ENCODE data around the gene LMO2.

Gene LMO2

GRCh38 chr11:33889296-33889695 is 2.6 kb downstream of the LMO2 start:
- Mint-ChIP-seq H3K4me3 (no peak overlapping the region), H3K36me3 (no peaks in the 10 kb centered on the region), H3K27me3 (peaks cover 80% of the 10 kb centered on the region), H3K27ac (no peak overlapping the region), H3K9me3 (peaks cover 4% of the 10 kb centered on the region), H3K4me1 (peaks cover 22% of the 10 kb centered on the region)
- no peak for DNase-seq
- CTCF ChIA-PET, result interaction anchor here (0.7 kb wide), 1 partner anchor 465 kb away, joined by 3 read pairs; no protein-coding TSS in a partner anchor

GRCh38 chr11:33887886-33888285 is 4.0 kb downstream of the LMO2 start:
- H3K9me3 Mint-ChIP-seq, result peaks cover 4% of the 10 kb centered on the region
- H3K27ac Mint-ChIP-seq, result no peak overlapping the region
- no peak overlapping the region for H3K4me3 Mint-ChIP-seq
- DNase-seq, result no peak
- H3K27me3 Mint-ChIP-seq, result peaks cover 80% of the 10 kb centered on the region
- CTCF ChIA-PET, result no interaction called here
- H3K4me1 Mint-ChIP-seq, result peaks cover 8% of the 10 kb centered on the region
- no peaks in the 10 kb centered on the region for H3K36me3 Mint-ChIP-seq

GRCh38 chr11:33885338-33886005 is 6.4 kb downstream of the LMO2 start:
- CTCF ChIA-PET, result no interaction called here
- Mint-ChIP-seq H3K36me3 (no peaks in the 10 kb centered on the region), H3K27ac (no peak overlapping the region), H3K4me1 (no peaks in the 10 kb centered on the region), H3K4me3 (no peak overlapping the region), H3K27me3 (peaks cover 80% of the 10 kb centered on the region), H3K9me3 (peaks cover 4% of the 10 kb centered on the region)
- DNase-seq, result no peak

DNA sequence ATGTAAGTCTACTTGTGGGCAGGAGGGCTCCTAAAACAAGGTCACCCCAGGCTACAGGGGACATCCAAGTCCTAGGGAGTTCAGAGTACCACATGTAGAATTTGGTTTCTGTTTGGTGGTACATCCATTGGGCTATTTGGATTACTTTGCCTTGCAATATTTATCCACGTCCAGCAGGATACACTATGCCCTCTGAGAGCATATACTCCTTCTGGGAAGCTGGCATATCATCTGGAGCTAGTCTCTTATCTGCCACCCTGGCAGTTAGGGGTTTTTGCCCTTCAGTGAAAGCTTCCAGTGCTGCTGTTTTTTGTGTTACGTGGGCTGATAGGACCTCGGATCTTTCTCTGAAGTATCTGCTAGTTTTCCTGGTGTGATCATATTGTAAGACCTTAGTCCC is 7.3 kb downstream of the LMO2 start:
- no peak overlapping the region for H3K27ac Mint-ChIP-seq
- no peak overlapping the region for H3K4me3 Mint-ChIP-seq
- H3K9me3 Mint-ChIP-seq, result peaks cover under 1% of the 10 kb centered on the region
- H3K36me3 Mint-ChIP-seq, result no peaks in the 10 kb centered on the region
- CTCF ChIA-PET, result no interaction called here
- H3K27me3 Mint-ChIP-seq, result peaks cover 80% of the 10 kb centered on the region
- H3K4me1 Mint-ChIP-seq, result no peaks in the 10 kb centered on the region
- no peak for DNase-seq

DNA sequence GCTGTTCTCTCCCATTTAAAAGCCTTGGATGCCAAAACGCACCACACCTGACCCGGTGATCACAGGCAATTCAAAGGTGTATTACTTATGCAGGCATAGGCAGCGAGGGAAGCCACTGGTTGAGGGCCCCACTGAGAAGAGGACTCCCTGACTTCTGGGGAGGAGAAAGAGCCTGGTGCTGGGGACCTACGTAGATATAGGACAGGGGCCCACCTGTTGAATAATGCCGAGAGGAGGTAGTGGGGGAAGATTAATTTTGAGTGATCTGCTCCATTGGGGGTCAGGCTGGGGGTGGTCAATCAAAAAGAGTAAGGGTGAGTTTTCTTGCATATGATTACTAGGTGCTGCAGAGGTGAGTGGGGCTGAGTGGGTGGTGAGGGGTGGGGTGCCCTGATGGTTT is 7.8 kb downstream of the LMO2 start:
- H3K9me3 Mint-ChIP-seq, result no peaks in the 10 kb centered on the region
- CTCF ChIA-PET, result no interaction called here
- no peaks in the 10 kb centered on the region for H3K4me1 Mint-ChIP-seq
- no peak for DNase-seq
- no peaks in the 10 kb centered on the region for H3K36me3 Mint-ChIP-seq
- H3K27me3 Mint-ChIP-seq, result peaks cover 79% of the 10 kb centered on the region
- H3K27ac Mint-ChIP-seq, result no peak overlapping the region
- no peak overlapping the region for H3K4me3 Mint-ChIP-seq

DNA sequence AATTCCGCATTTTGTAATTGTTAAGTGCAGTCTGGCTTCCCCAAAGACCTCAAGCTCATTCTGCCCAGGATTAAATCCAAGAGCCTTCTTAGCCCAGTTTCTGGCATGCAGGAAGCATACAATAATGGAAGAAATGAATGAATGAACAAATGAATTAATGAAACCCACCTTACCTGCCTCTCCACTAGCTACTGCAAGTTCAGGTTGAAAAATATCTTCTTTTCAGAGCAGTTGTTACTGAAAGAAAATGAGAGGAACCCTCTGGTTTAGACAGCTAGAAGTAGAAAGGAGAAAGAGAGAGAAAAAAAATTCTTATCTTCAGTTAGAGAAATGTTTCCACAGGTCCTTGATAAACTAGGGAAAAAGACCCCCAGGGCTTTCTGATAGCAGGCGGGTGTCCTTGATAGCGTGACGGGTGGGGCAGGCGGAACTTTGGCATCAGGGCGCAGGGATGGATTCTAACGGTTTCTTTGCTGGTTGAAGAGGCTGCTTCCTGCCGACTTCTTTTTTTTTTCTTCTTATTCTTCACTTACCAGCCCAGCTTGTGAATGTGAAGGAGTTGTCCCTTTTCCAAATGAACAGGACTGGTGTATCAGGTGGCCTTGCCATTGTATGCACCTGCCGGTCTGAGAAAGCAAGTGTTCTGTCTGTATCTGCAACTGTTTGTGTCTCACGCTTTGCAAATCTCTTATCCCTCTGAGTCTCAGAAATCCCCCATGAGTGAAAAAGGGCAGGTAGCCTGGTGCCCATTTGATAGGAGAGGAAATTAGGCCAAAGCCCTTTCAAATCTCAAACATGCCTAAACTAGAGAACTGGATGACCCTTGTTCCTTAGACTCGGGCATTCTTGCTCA is 10.0 kb downstream of the LMO2 start:
- Mint-ChIP-seq H3K4me3 (no peak overlapping the region), H3K9me3 (no peaks in the 10 kb centered on the region), H3K27ac (no peak overlapping the region), H3K27me3 (peaks cover 70% of the 10 kb centered on the region), H3K4me1 (no peaks in the 10 kb centered on the region), H3K36me3 (no peaks in the 10 kb centered on the region)
- DNase-seq, result no peak
- CTCF ChIA-PET, result no interaction called here

GRCh38 chr11:33880979-33881378 is 10.9 kb downstream of the LMO2 start:
- CTCF ChIA-PET, result interaction anchor here (1.0 kb wide), 1 partner anchor 23 kb away, joined by 5 read pairs; no protein-coding TSS in a partner anchor
- no peak overlapping the region for H3K4me3 Mint-ChIP-seq
- no peaks in the 10 kb centered on the region for H3K4me1 Mint-ChIP-seq
- no peak overlapping the region for H3K27ac Mint-ChIP-seq
- H3K27me3 Mint-ChIP-seq, result peaks cover 68% of the 10 kb centered on the region
- no peaks in the 10 kb centered on the region for H3K36me3 Mint-ChIP-seq
- DNase-seq, result no peak
- H3K9me3 Mint-ChIP-seq, result no peaks in the 10 kb centered on the region

DNA sequence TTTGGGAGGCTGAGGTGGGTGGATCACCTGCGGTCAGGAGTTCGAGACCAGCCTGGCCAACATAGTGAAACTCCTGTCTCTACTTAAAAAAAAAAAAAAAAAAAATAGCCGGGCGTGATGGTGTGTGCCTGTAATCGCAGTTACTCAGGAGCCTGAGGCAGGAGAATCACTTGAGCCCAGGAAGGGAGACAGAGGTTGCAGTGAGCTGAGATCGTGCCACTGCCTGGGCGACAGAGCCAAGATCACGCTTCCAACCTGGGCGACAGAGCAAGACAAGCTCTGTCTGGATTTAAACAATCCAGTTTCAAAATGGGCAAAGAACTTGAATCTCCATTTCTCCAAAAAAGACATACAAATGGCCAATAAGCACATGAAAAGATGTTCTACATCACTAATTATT is 12.5 kb downstream of the LMO2 start:
- Mint-ChIP-seq H3K4me1 (no peaks in the 10 kb centered on the region), H3K4me3 (no peak overlapping the region), H3K27me3 (peaks cover 69% of the 10 kb centered on the region), H3K9me3 (no peaks in the 10 kb centered on the region), H3K27ac (no peak overlapping the region), H3K36me3 (no peaks in the 10 kb centered on the region)
- CTCF ChIA-PET, result no interaction called here
- DNase-seq, result no peak

- CTCF ChIA-PET, result no interaction called here
- Mint-ChIP-seq H3K9me3 (no peaks in the 10 kb centered on the region), H3K27me3 (peaks cover 67% of the 10 kb centered on the region), H3K4me3 (no peak overlapping the region), H3K4me1 (no peaks in the 10 kb centered on the region), H3K27ac (no peak overlapping the region), H3K36me3 (no peaks in the 10 kb centered on the region)
- no peak for DNase-seq
Measured at GRCh38 chr11:33877038-33877437, 14.8 kb downstream of the LMO2 start.

- H3K27ac Mint-ChIP-seq, result no peak overlapping the region
- CTCF ChIA-PET, result interaction anchor here (1.9 kb wide), 1 partner anchor 17 kb away, joined by 4 read pairs; no protein-coding TSS in a partner anchor
- DNase-seq, result no peak
- H3K9me3 Mint-ChIP-seq, result no peaks in the 10 kb centered on the region
- peaks cover 3% of the 10 kb centered on the region for H3K4me1 Mint-ChIP-seq
- peaks cover 65% of the 10 kb centered on the region for H3K27me3 Mint-ChIP-seq
- no peaks in the 10 kb centered on the region for H3K36me3 Mint-ChIP-seq
- H3K4me3 Mint-ChIP-seq, result no peak overlapping the region
Measured at GRCh38 chr11:33875621-33876294, 16.1 kb downstream of the LMO2 start.

GRCh38 chr11:33874910-33875490 is 16.9 kb downstream of the LMO2 start:
- Mint-ChIP-seq H3K27me3 (peaks cover 70% of the 10 kb centered on the region), H3K36me3 (no peaks in the 10 kb centered on the region), H3K4me3 (no peak overlapping the region), H3K27ac (no peak overlapping the region), H3K9me3 (no peaks in the 10 kb centered on the region), H3K4me1 (peaks cover 9% of the 10 kb centered on the region)
- DNase-seq, result no peak
- CTCF ChIA-PET, result interaction anchor here (1.9 kb wide), 1 partner anchor 17 kb away, joined by 4 read pairs; no protein-coding TSS in a partner anchor

- Mint-ChIP-seq H3K27me3 (peaks cover 74% of the 10 kb centered on the region), H3K36me3 (no peaks in the 10 kb centered on the region), H3K4me3 (no peak overlapping the region), H3K4me1 (peaks cover 12% of the 10 kb centered on the region), H3K9me3 (no peaks in the 10 kb centered on the region), H3K27ac (no peak overlapping the region)
- DNase-seq, result no peak
- CTCF ChIA-PET, result interaction anchor here (1.9 kb wide), 1 partner anchor 16 kb away, joined by 4 read pairs; no protein-coding TSS in a partner anchor
Measured at GRCh38 chr11:33874433-33874832, 17.4 kb downstream of the LMO2 start.

DNA sequence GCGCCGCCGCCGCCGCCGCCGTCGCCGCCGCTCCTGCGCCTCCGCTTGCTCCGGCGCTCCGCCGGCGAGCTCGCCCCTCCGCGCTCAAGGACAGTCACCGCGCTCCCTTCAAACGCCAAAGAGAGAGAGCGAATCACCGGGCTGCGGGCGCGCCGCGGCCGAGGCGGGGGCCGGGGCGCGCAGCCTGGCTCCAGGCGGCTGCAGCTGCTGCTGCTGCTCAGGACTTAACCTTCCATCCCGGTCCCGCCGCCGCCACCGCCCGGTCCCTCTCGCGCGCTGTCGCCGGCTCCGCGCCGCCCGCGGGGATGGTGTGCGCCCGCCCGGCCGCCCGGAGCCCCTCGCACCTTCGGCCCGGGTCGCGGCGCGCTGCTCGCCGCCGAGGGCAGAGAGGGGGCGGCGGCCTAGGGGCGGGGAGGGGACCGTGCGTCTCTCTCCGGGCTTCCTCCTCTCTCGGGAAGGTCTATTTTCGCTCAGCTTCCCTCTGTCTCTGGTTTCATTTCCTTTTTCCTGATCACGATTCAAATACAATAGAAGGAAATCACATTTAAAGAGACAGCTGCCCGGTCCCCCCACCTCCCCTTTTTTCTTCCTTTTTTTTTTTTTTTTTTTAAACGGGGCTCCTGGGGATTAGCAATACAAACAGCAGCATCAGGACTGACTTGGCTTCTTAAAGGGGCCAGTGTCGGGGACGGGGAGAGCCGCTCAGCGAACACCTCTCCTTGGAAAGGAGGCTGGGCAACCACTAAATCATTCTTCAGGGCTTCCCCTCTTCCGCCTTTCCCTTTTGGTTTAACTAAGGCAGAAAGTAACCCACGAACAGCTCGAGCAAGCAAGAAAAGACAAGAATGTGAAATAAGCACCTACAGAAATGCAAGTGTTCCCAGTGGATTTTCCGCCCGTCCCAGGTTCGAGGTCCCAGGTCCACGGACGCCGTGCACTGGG is 22.1 kb downstream of the LMO2 start:
- CTCF ChIA-PET, result interaction anchor here (2.2 kb wide), 1 partner anchor 119 kb away, joined by 7 read pairs; no protein-coding TSS in a partner anchor
- Mint-ChIP-seq H3K27ac (no peak overlapping the region), H3K27me3 (peaks cover 89% of the 10 kb centered on the region), H3K4me3 (peak overlapping the region; percentile 71), H3K4me1 (peaks cover 18% of the 10 kb centered on the region), H3K9me3 (no peaks in the 10 kb centered on the region), H3K36me3 (no peaks in the 10 kb centered on the region)
- DNase-seq, result no peak

All from activated naive CD4-positive, alpha-beta T cell treated with anti-CD3 and anti-CD28 coated beads, Interleukin-2, amount 10 ng/mL, durations not matched to agents 7 days and 5 days (primary cell).